ENCODE data around the gene PTPRJ. TPM values are rescaled to one million over a fixed set of nuclear protein-coding genes. Genes with fewer than 3 reads are reported as not detected.
"Not testable (repeated sequence)": the region's sequence is repeated elsewhere in the genome, so short reads cannot be mapped to it uniquely, and the experiment has no call there.

The PTPRJ gene
- 10 to 100 TPM in 3 of 4 donors, 1 to 10 TPM in 1; 9.8 to 17.8 (median 14.2) TPM for total RNA-seq

DNA sequence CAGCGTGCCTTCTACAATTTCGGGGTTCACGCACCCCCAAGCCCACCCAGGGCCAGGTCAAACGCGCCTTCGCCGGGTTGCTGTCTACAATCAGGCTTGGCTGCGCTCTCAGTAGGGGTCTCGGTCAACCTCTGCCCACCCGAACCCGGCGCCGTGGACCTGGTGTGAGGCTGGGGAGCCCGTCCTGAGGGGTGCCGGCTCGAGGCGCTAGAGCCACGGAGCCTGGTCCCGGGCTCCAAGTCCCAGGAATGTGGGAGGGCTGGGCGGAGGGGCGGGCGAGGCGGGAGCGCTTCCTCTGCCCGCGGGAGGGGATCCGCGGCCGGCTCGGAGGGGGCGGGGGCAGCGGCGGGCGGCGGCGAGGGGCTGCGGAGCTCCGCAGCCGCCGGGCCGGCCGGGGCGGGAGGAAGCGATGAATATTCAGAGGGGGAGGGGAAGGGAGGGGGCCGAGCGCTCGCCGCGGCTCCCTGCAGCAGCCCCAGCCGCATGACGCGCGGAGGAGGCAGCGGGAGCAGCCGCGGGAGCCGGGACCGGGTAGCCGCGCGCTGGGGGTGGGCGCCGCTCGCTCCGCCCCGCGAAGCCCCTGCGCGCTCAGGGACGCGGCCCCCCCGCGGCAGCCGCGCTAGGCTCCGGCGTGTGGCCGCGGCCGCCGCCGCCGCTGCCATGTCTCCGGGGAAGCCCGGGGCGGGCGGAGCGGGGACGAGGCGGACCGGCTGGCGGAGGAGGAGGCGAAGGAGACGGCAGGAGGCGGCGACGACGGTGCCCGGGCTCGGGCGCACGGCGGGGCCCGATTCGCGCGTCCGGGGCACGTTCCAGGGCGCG, at the start of gene PTPRJ:
PTPRJ (plus strand) TSS at position 472 of the 819 bp plus-strand sequence. CDS start 354 bp downstream, outside the sequence.
- peak; percentile 81 for ATAC-seq (ENCODE audit: low FRiP score)
- TF ChIP-seq, protein P1, sequence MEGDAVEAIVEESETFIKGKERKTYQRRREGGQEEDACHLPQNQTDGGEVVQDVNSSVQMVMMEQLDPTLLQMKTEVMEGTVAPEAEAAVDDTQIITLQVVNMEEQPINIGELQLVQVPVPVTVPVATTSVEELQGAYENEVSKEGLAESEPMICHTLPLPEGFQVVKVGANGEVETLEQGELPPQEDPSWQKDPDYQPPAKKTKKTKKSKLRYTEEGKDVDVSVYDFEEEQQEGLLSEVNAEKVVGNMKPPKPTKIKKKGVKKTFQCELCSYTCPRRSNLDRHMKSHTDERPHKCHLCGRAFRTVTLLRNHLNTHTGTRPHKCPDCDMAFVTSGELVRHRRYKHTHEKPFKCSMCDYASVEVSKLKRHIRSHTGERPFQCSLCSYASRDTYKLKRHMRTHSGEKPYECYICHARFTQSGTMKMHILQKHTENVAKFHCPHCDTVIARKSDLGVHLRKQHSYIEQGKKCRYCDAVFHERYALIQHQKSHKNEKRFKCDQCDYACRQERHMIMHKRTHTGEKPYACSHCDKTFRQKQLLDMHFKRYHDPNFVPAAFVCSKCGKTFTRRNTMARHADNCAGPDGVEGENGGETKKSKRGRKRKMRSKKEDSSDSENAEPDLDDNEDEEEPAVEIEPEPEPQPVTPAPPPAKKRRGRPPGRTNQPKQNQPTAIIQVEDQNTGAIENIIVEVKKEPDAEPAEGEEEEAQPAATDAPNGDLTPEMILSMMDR (IDR thresholded peaks at IDR 0.05) = no peak
- no peak for DNase-seq (ENCODE audit: low spot score)

DNA sequence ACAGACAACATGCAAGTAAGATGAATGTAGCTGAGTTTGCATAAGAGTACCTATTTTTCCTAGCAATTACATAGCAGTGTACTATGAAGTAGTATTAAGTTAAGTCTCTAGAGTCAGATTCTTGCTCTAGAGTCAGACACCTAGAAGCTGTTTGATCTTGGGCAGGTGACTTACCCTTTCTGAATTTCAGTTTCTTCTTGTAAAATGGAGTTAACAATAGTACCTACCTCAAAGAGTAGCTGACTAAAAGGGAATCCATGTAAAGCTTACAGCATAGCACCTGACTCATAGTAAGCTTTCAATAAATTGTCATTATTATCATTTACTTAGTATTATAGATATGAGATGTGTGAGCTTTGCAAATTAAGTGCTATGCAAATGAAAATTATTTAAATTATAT, 47.8 kb upstream of the PTPRJ start:
- DNase-seq (ENCODE audit: low spot score) = no peak

DNA sequence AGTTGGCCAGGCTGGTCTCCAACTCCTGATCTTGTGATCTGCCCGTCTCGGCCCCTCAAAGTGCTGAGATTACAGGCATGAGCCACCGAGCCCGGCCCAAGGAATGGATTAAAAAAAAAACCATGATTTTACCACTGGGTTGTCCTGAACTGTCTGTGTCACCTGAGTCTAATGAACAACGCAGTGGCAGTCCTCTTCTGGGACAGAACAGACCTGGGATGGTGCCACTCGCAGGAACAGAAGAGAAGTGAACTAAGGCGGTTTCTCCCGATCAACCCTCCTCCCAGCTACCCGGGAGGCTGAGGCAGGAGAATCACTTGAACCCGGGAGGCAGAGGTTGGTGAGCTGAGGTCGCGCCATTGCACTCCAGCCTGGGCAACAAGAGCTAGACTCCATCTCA, 46.6 kb upstream of the PTPRJ start:
- ATAC-seq (ENCODE audit: low FRiP score) = not testable (repeated sequence)

More for the DNA sequence above, 47.8 kb upstream of the PTPRJ start:
- ATAC-seq (ENCODE audit: low FRiP score) = no peak
- TF ChIP-seq, protein P1 (IDR thresholded peaks at IDR 0.05) = no peak

DNA sequence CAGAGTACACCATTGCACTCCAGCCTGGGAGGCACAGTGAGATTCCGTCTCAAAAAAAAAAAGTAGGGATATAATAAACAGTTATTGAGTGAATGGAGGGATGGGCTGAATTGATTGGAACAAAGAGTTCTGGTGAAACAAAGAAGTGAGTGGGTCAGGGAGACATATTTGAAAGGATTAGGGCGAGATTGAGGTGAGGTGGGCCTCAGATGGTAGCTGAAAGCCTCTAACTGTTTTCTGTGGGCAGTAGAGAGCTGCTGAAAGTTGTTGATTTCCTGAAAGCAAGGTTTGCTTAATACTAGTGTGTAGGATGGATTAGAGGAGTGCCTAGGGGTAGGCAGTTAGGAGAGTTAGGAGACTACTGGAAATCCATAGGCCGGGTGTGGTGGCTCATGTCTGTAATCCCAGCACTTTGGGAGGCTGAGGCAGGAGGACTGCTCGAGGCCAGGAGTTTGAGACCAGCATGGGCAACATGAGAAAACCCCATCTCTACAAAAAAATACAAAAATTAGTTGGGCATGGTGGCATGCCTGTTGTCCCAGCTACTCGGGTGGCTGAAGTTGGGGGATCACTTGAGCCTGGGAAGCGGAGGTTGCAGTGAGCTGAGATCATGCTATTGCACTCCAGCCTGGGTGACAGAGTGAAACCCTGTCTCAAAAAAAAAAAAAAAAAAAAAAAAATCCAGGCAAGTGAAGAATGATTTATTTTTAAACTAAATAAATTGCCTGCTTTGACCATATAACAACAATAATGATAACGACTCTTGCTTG, 41.4 kb upstream of the PTPRJ start:
- TF ChIP-seq, protein P1 (IDR thresholded peaks at IDR 0.05) = no peak
- DNase-seq (ENCODE audit: low spot score) = no peak
- ATAC-seq (ENCODE audit: low FRiP score) = no peak

More for the DNA sequence above, 46.6 kb upstream of the PTPRJ start:
- not testable (repeated sequence) for DNase-seq (ENCODE audit: low spot score)

DNA sequence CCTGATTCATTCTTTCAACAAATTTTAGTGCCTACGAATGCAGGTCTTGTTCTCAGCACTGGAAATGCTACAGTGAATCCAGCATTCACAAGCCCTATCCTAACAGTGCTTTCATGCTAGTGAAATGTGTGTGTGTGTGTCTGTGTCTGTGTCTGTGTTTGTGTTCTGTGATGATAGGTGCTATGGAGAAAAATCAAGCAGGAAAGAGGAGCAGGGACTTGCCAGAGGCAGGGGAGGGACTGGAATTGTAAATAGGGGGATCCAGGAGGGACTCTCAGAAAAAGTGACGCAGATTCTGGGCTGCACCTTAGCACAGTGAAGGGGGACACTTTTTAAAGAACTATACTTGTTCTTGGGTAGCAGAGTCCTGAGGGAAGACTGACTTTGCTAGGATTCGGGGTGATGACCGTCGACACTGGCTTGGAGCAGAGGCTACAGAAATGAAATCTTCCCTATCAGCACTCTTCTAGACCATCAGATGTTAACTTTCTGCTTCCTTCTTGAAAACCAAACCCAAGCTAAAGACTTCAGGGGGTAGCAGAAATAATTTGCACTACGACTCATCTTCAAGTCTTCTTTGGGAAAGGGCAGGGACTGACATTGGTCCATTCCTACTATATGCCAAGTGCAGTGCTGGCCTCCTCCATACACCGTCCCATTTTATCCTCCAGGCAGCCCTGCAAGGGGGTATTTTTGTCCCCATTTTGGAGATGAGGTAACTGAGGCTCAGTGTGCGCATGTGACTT, 39.3 kb upstream of the PTPRJ start:
- no peak for DNase-seq (ENCODE audit: low spot score)
- TF ChIP-seq, protein P1 (IDR thresholded peaks at IDR 0.05) = no peak
- ATAC-seq (ENCODE audit: low FRiP score) = no peak

DNA sequence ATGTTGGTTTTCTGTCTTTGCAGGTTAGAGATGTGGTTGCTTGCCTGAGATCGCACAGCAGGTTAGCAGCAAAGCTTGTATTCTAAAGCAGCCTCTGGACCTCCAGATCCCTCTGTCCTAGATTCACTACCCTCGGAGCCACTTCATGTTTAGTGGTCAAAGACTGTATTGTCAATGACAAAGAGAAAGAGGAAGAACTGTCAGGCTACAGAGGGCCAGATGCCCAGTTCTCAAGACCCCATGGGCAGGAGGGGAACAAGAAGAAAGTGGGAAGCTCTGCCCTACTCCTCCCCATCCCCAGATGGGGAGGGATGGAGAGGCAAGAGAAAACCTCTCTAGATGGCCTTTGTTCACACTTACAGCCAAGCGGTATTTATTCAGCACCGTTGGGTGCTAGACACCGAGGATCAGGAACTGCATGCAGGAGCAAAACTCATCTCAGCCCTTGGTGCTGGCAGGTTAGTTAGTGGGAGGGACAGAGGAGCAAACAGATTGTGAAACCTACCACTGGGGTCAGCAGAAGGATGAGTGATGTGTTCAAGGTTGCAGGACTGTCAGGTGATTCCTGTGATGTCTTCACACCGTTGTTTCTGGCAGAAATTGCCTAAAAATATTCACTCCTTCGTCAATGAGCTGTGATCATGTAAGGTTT, 38.3 kb upstream of the PTPRJ start:
- no peak for DNase-seq (ENCODE audit: low spot score)
- TF ChIP-seq, protein P1 (IDR thresholded peaks at IDR 0.05) = no peak
- ATAC-seq (ENCODE audit: low FRiP score) = peak; percentile 56
